ENCODE results near the gene GSTO2. TPM values are rescaled to one million over a fixed set of nuclear protein-coding genes. Genes with fewer than 3 reads are reported as not detected.
"Not testable (repeated sequence)": the region's sequence is repeated elsewhere in the genome, so short reads cannot be mapped to it uniquely, and the experiment has no call there.

The GSTO2 gene
- total RNA-seq, 1 experiment from 2014 or later, result 25.7 TPM

GRCh38 chr10:104245066-104245632 lies 23.8 kb upstream of the GSTO2 start:
- Mint-ChIP-seq H3K36me3 (ENCODE audit: insufficient read depth, unreplicated experiment) (no peaks in the 10 kb centered on the region), H3K4me1 (ENCODE audit: low read depth, unreplicated experiment) (no peaks in the 10 kb centered on the region), H3K4me3 (ENCODE audit: low read depth, unreplicated experiment) (no peak overlapping the region), H3K27ac (ENCODE audit: unreplicated experiment) (no peak overlapping the region), H3K9me3 (ENCODE audit: low read depth, unreplicated experiment) (no peaks in the 10 kb centered on the region), H3K27me3 (ENCODE audit: unreplicated experiment) (peaks cover 5% of the 10 kb centered on the region)
- intact Hi-C loops (cut with micrococcal nuclease; ENCODE audit: unreplicated experiment), result no loop called here
- no peak for TF ChIP-seq CTCF (IDR thresholded peaks at IDR 0.05; ENCODE audit: unreplicated experiment)
- DNase-seq, result no peak
- CTCF ChIA-PET, result no interaction called here
- no TSS peak for BruUV-seq (replicated peaks)

GRCh38 chr10:104246976-104247375 lies 22.0 kb upstream of the GSTO2 start:
- TF ChIP-seq CTCF (IDR thresholded peaks at IDR 0.05; ENCODE audit: unreplicated experiment), result no peak
- no peaks in the 10 kb centered on the region for H3K36me3 Mint-ChIP-seq (ENCODE audit: insufficient read depth, unreplicated experiment)
- H3K4me1 Mint-ChIP-seq (ENCODE audit: low read depth, unreplicated experiment), result no peaks in the 10 kb centered on the region
- intact Hi-C loops (cut with micrococcal nuclease; ENCODE audit: unreplicated experiment), result no loop called here
- no peak overlapping the region for H3K27ac Mint-ChIP-seq (ENCODE audit: unreplicated experiment)
- H3K27me3 Mint-ChIP-seq (ENCODE audit: unreplicated experiment), result no peaks in the 10 kb centered on the region
- DNase-seq, result no peak
- H3K4me3 Mint-ChIP-seq (ENCODE audit: low read depth, unreplicated experiment), result no peak overlapping the region
- BruUV-seq (replicated peaks), result no TSS peak
- CTCF ChIA-PET, result no interaction called here
- H3K9me3 Mint-ChIP-seq (ENCODE audit: low read depth, unreplicated experiment), result no peaks in the 10 kb centered on the region

GRCh38 chr10:104247513-104248146 lies 21.4 kb upstream of the GSTO2 start:
- no peaks in the 10 kb centered on the region for H3K9me3 Mint-ChIP-seq (ENCODE audit: low read depth, unreplicated experiment)
- no peak for TF ChIP-seq CTCF (IDR thresholded peaks at IDR 0.05; ENCODE audit: unreplicated experiment)
- no peak overlapping the region for H3K27ac Mint-ChIP-seq (ENCODE audit: unreplicated experiment)
- H3K27me3 Mint-ChIP-seq (ENCODE audit: unreplicated experiment), result no peaks in the 10 kb centered on the region
- H3K4me1 Mint-ChIP-seq (ENCODE audit: low read depth, unreplicated experiment), result no peaks in the 10 kb centered on the region
- no peaks in the 10 kb centered on the region for H3K36me3 Mint-ChIP-seq (ENCODE audit: insufficient read depth, unreplicated experiment)
- no peak for DNase-seq
- intact Hi-C loops (cut with micrococcal nuclease; ENCODE audit: unreplicated experiment), result no loop called here
- no peak overlapping the region for H3K4me3 Mint-ChIP-seq (ENCODE audit: low read depth, unreplicated experiment)
- no TSS peak for BruUV-seq (replicated peaks)
- CTCF ChIA-PET, result no interaction called here

GRCh38 chr10:104248931-104249330 lies 20.1 kb upstream of the GSTO2 start:
- BruUV-seq (replicated peaks); H3K9me3 Mint-ChIP-seq (ENCODE audit: low read depth, unreplicated experiment); CTCF ChIA-PET; DNase-seq; H3K36me3 Mint-ChIP-seq (ENCODE audit: insufficient read depth, unreplicated experiment); H3K4me3 Mint-ChIP-seq (ENCODE audit: low read depth, unreplicated experiment); intact Hi-C loops (cut with micrococcal nuclease; ENCODE audit: unreplicated experiment); H3K27ac Mint-ChIP-seq (ENCODE audit: unreplicated experiment); H3K27me3 Mint-ChIP-seq (ENCODE audit: unreplicated experiment): not testable (repeated sequence)
- peaks cover 12% of the 10 kb centered on the region for H3K4me1 Mint-ChIP-seq (ENCODE audit: low read depth, unreplicated experiment)

- Mint-ChIP-seq H3K4me3 (ENCODE audit: low read depth, unreplicated experiment) (no peak overlapping the region), H3K36me3 (ENCODE audit: insufficient read depth, unreplicated experiment) (peaks cover 19% of the 10 kb centered on the region), H3K9me3 (ENCODE audit: low read depth, unreplicated experiment) (no peaks in the 10 kb centered on the region), H3K27me3 (ENCODE audit: unreplicated experiment) (no peaks in the 10 kb centered on the region), H3K4me1 (ENCODE audit: low read depth, unreplicated experiment) (peaks cover 13% of the 10 kb centered on the region), H3K27ac (ENCODE audit: unreplicated experiment) (no peak overlapping the region)
- intact Hi-C loops (cut with micrococcal nuclease; ENCODE audit: unreplicated experiment), result no loop called here
- TF ChIP-seq CTCF (IDR thresholded peaks at IDR 0.05; ENCODE audit: unreplicated experiment), result no peak
- CTCF ChIA-PET, result interaction anchor here (0.6 kb wide), 1 partner anchor 17 kb away, joined by 4 read pairs; no protein-coding TSS in a partner anchor
- DNase-seq, result no peak
- BruUV-seq (replicated peaks), result no TSS peak
These were observed 18.6 kb upstream of the GSTO2 start for GRCh38 chr10:104250371-104250770.
